Vagina (tissue), 2 donors: ENCODE results near the gene PHF3.

ENCODE experiments used
- CTCF ChIP-seq, 3 experiments: fragments of 450-650 bp in 2 of 3; fragments of 200-600 bp in 1 of 3; sonication (generic) in 1 of 3; IDR thresholded peaks; one replicate each; pipeline ENCODE4 v1.5.1; 2017 to 2019; ENCODE audit warnings: antibody characterized with exemption in 3 of 3, mild to moderate bottlenecking in 2 of 3, moderate library complexity in 2 of 3
- POLR2A ChIP-seq, 2 donors: fragments of 450-650 bp; IDR thresholded peaks; one replicate each; pipeline ENCODE4 v1.6.1; 2017; ENCODE audit warnings: antibody characterized with exemption in 2 of 2, mild to moderate bottlenecking in 2 of 2, moderate library complexity in 2 of 2
- POLR2AphosphoS5 ChIP-seq, 2 donors: sonication (generic); formaldehyde crosslinking; IDR thresholded peaks; one replicate each; pipeline ENCODE4 v1.9.0; 2017; ENCODE audit warnings: antibody characterized with exemption in 2 of 2, mild to moderate bottlenecking in 2 of 2, low read depth in 1 of 2; ENCODE audit not compliant: insufficient read depth in 1 of 2

GRCh38 chr6:63660757-63661156, 25.2 kb downstream of the PHF3 start:
- TF ChIP-seq CTCF (IDR thresholded peaks at IDR 0.05) (no peak), POLR2A (IDR thresholded peaks at IDR 0.05) (no peak), POLR2AphosphoS5 (IDR thresholded peaks at IDR 0.05; ENCODE audit: insufficient read depth in 1 of 2, low read depth in 1 of 2) (no peak)
